HepG2 (cell line): Measurements from ENCODE around the gene KCTD14. TPM values are rescaled to one million over a fixed set of nuclear protein-coding genes. Genes with fewer than 3 reads are reported as not detected.

Source experiments
- HDAC1 ChIP-seq: sonication (generic); formaldehyde crosslinking; IDR thresholded peaks from 2 replicates; pipeline ENCODE4 v1.5.1; 2020; ENCODE audit warnings: mild to moderate bottlenecking, missing genetic modification reagents
- HOXA3 ChIP-seq: sonication (generic); formaldehyde crosslinking; IDR thresholded peaks from 2 replicates; pipeline ENCODE4 v1.5.0; 2020; ENCODE audit warnings: missing genetic modification reagents
- KAT2B ChIP-seq: fragments of 150-350 bp; IDR thresholded peaks from 2 replicates; pipeline ENCODE4 v1.6.1; 2014; ENCODE audit warnings: low read depth, low read length, borderline replicate concordance
- KLF15 ChIP-seq: sonication (generic); formaldehyde crosslinking; IDR thresholded peaks from 2 replicates; pipeline ENCODE4 v1.8.1; 2023; ENCODE audit warnings: borderline replicate concordance, mild to moderate bottlenecking, inconsistent platforms, missing genetic modification reagents, mixed read lengths
- LCORL ChIP-seq, 2 experiments: fragments of 450-650 bp in 1 of 2; sonication (generic) in 1 of 2; formaldehyde crosslinking in 1 of 2; IDR thresholded peaks; 2 replicates each; pipeline versions ENCODE4 v1.5.0 to v1.6.1; 2017 to 2020; ENCODE audit warnings: antibody characterized with exemption in 1 of 2, missing genetic modification reagents in 1 of 2
- MTA1 ChIP-seq: sonication (generic); formaldehyde crosslinking; IDR thresholded peaks from 2 replicates; pipeline ENCODE4 v1.4.0; 2020; ENCODE audit warnings: missing genetic modification reagents, mild to moderate bottlenecking, borderline replicate concordance
- SMARCE1 ChIP-seq: fragments of 450-650 bp; IDR thresholded peaks from 2 replicates; pipeline ENCODE4 v1.6.1; 2017; ENCODE audit warnings: borderline replicate concordance
- SRSF1 ChIP-seq: fragments of 200-400 bp; formaldehyde crosslinking; optimal IDR thresholded peaks from 2 replicates; pipeline ENCODE3; 2017; ENCODE audit warnings: mild to moderate bottlenecking, low read depth, low read length, moderate library complexity
- THAP11 ChIP-seq: IDR thresholded peaks from 2 replicates; pipeline ENCODE4 v1.6.1; 2016; ENCODE audit warnings: missing biosample characterization, missing genetic modification reagents
- YEATS4 ChIP-seq: sonication (generic); formaldehyde crosslinking; IDR thresholded peaks from 2 replicates; pipeline ENCODE4 v1.4.0; 2020; ENCODE audit warnings: missing genetic modification reagents, borderline replicate concordance
- ZNF20 ChIP-seq: sonication (generic); formaldehyde crosslinking; IDR thresholded peaks from 2 replicates; pipeline ENCODE4 v1.4.0; 2020; ENCODE audit warnings: mild to moderate bottlenecking, moderate library complexity, missing genetic modification reagents
- ZNF235 ChIP-seq: sonication (generic); formaldehyde crosslinking; IDR thresholded peaks from 2 replicates; pipeline ENCODE4 v1.8.1; 2023; ENCODE audit warnings: mild to moderate bottlenecking, missing genetic modification reagents, borderline replicate concordance
- ZNF274 ChIP-seq: sonication (generic); formaldehyde crosslinking; IDR thresholded peaks from 2 replicates; pipeline ENCODE4 v1.5.1; 2020; ENCODE audit warnings: mild to moderate bottlenecking, missing genetic modification reagents
- ZNF317 ChIP-seq: sonication (generic); formaldehyde crosslinking; IDR thresholded peaks from 2 replicates; pipeline ENCODE4 v1.5.0; 2020; ENCODE audit warnings: mild to moderate bottlenecking, missing genetic modification reagents
- ZNF432 ChIP-seq: sonication (generic); formaldehyde crosslinking; IDR thresholded peaks from 2 replicates; pipeline ENCODE4 v1.5.0; 2020; ENCODE audit warnings: missing genetic modification reagents, mild to moderate bottlenecking, borderline replicate concordance
- polyA plus RNA-seq, 8 experiments: library from polyadenylated mRNA; depleted of rRNA in 3 of 8; stranded (reverse) in 7 of 8; unstranded in 1 of 8; fragments of >200 nt; fragmentation: Illumina TruSeq in 4 of 8; extraction: Trizol in 4 of 8; gene quantifications; 2 replicates each; pipeline versions ENCODE4 v1.2.1 to v1.2.3, GENCODE V29; 2011 to 2016; ENCODE audit warnings: low read depth in 4 of 8, missing spikeins in 1 of 8, mixed read lengths in 1 of 8; ENCODE audit not compliant: insufficient read depth in 1 of 8
- total RNA-seq, 5 experiments: library from RNA; depleted of rRNA; stranded (reverse); fragments of >200 nt; fragmentation: Illumina TruSeq; extraction: Trizol; gene quantifications; 2 replicates each; pipeline ENCODE4 v1.2.3, GENCODE V29; 2016; ENCODE audit warnings: low read depth in 1 of 5
- TF ChIP-seq, protein P1 (sequence below): sonication (generic); formaldehyde crosslinking; IDR thresholded peaks from 2 replicates; pipeline ENCODE4 v1.5.0; 2020; ENCODE audit warnings: mild to moderate bottlenecking, missing genetic modification reagents, borderline replicate concordance
- TF ChIP-seq, protein P2 (sequence below): sonication (generic); formaldehyde crosslinking; IDR thresholded peaks from 2 replicates; pipeline ENCODE4 v1.8.0; 2022; ENCODE audit warnings: mild to moderate bottlenecking, missing genetic modification reagents, moderate library complexity
- TF ChIP-seq, protein P3 (sequence below): sonication (generic); formaldehyde crosslinking; IDR thresholded peaks from 2 replicates; pipeline ENCODE4 v1.5.1; 2020; ENCODE audit warnings: mild to moderate bottlenecking, missing genetic modification reagents, borderline replicate concordance
- TF ChIP-seq, protein P4 (sequence below): sonication (generic); formaldehyde crosslinking; IDR thresholded peaks from 2 replicates; pipeline ENCODE4 v1.4.0; 2020; ENCODE audit warnings: mild to moderate bottlenecking, missing genetic modification reagents
- TF ChIP-seq, protein P5 (sequence below): sonication (generic); formaldehyde crosslinking; IDR thresholded peaks from 2 replicates; pipeline ENCODE4 v1.5.0; 2020; ENCODE audit warnings: mild to moderate bottlenecking, missing genetic modification reagents

The KCTD14 gene
- total and polyA plus RNA-seq, 2 of the 13 experiments (the other 11 are each of a cell fraction or from before 2014, with no cell fraction given) = 10.3 to 15.6 TPM

DNA sequence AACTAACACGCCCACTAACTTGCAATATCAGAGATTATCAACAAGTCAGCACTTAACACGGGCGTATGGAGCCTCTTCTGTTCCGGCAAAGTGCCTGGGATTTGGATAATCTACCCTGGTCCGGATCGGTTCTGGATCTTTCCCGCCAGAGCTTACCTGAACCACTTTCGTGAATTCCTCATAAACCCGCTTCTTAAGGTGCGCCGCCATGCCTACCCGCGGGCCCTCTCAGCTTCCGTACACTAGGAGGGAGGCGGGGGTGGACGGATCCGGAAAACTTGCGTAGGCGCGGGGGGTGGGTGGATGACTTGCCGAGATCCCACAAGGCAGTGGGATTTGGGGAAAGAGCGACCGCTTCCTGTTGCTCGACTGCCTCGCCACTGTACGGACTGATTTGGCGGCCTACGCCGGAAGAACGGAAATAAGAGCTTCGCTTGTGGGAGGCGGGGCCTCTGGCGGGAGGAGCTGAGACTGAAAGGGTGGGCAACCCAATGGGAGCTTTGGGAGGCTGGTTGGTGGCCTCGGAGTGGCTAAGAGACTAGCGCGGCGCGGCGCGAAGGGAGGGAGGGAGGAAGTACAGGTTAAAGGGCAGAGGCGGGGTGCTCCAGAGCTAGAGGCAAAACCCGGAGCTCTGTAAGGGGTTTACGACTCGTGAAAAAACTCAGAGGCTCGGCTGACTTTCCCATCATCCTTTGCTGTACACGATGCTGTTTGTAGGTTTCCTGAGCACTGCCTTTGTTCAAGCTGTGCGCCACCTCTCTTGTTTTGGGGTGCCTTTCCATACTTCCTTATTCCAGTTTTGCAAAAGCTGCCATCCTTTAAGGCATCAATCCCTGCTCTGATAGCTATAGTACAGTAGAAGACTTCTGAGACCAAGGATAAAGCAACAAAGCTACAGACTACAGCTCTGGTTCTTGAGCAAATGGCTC lies 28.4 kb downstream of the KCTD14 start, which contains the start of gene INTS4 (continued):
- TF ChIP-seq KLF15 (CRISPR knock-in tag) (no peak), KAT2B (no peak), ZNF317 (no peak; the same call in 1 of the 2 replicates), THAP11 (peak; percentile 96), ZNF274 (CRISPR knock-in tag) (peak; percentile 44; the same call in 1 of the 2 replicates), LCORL (IDR thresholded peaks at IDR 0.05) (no peak), LCORL (CRISPR knock-in tag; IDR thresholded peaks at IDR 0.05) (no peak), ZNF432 (CRISPR knock-in tag) (no peak), ZNF235 (CRISPR knock-in tag) (no peak), HDAC1 (CRISPR knock-in tag) (peak; percentile 88), HOXA3 (CRISPR knock-in tag) (peak; percentile 94), SMARCE1 (no peak), MTA1 (CRISPR knock-in tag) (peak; percentile 82), YEATS4 (CRISPR knock-in tag) (peak; percentile 74; the same call in 1 of the 2 replicates), SRSF1 (no peak), ZNF20 (CRISPR knock-in tag) (no peak)
- TF ChIP-seq, protein P1, sequence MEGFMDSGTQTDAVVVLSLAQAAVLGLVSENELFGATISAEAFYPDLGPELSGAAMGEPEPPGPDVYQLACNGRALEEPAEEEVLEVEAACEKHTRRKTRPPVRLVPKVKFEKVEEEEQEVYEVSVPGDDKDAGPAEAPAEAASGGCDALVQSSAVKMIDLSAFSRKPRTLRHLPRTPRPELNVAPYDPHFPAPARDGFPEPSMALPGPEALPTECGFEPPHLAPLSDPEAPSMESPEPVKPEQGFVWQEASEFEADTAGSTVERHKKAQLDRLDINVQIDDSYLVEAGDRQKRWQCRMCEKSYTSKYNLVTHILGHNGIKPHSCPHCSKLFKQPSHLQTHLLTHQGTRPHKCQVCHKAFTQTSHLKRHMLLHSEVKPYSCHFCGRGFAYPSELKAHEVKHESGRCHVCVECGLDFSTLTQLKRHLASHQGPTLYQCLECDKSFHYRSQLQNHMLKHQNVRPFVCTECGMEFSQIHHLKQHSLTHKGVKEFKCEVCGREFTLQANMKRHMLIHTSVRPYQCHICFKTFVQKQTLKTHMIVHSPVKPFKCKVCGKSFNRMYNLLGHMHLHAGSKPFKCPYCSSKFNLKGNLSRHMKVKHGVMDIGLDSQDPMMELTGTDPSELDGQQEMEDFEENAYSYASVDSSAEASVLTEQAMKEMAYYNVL = peak; percentile 79; the same call in 1 of the 2 replicates
- TF ChIP-seq, protein P2, sequence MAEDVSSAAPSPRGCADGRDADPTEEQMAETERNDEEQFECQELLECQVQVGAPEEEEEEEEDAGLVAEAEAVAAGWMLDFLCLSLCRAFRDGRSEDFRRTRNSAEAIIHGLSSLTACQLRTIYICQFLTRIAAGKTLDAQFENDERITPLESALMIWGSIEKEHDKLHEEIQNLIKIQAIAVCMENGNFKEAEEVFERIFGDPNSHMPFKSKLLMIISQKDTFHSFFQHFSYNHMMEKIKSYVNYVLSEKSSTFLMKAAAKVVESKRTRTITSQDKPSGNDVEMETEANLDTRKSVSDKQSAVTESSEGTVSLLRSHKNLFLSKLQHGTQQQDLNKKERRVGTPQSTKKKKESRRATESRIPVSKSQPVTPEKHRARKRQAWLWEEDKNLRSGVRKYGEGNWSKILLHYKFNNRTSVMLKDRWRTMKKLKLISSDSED (CRISPR knock-in tag) = no peak
- TF ChIP-seq, protein P3, sequence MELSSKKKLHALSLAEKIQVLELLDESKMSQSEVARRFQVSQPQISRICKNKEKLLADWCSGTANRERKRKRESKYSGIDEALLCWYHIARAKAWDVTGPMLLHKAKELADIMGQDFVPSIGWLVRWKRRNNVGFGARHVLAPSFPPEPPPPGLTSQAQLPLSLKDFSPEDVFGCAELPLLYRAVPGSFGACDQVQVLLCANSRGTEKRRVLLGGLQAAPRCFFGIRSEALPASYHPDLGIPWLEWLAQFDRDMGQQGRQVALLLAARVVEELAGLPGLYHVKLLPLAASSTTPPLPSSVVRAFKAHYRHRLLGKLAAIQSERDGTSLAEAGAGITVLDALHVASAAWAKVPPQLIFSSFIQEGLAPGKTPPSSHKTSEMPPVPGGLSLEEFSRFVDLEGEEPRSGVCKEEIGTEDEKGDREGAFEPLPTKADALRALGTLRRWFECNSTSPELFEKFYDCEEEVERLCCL (CRISPR knock-in tag) = no peak
- TF ChIP-seq, protein P4, sequence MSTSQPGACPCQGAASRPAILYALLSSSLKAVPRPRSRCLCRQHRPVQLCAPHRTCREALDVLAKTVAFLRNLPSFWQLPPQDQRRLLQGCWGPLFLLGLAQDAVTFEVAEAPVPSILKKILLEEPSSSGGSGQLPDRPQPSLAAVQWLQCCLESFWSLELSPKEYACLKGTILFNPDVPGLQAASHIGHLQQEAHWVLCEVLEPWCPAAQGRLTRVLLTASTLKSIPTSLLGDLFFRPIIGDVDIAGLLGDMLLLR (CRISPR knock-in tag) = no peak
- TF ChIP-seq, protein P5, sequence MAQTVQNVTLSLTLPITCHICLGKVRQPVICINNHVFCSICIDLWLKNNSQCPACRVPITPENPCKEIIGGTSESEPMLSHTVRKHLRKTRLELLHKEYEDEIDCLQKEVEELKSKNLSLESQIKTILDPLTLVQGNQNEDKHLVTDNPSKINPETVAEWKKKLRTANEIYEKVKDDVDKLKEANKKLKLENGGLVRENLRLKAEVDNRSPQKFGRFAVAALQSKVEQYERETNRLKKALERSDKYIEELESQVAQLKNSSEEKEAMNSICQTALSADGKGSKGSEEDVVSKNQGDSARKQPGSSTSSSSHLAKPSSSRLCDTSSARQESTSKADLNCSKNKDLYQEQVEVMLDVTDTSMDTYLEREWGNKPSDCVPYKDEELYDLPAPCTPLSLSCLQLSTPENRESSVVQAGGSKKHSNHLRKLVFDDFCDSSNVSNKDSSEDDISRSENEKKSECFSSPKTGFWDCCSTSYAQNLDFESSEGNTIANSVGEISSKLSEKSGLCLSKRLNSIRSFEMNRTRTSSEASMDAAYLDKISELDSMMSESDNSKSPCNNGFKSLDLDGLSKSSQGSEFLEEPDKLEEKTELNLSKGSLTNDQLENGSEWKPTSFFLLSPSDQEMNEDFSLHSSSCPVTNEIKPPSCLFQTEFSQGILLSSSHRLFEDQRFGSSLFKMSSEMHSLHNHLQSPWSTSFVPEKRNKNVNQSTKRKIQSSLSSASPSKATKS (CRISPR knock-in tag) = no peak
